A673 (cell line): ENCODE results near the gene AFAP1L1.

ENCODE experiments used
- EZH2 ChIP-seq: fragments of 200-600 bp; sonication (generic); IDR thresholded peaks from 2 replicates; pipeline ENCODE4 v1.6.1; 2017; ENCODE audit warnings: borderline replicate concordance, low read depth, mild to moderate bottlenecking, mixed read lengths, antibody characterized with exemption, low read length; ENCODE audit not compliant: poor library complexity, severe bottlenecking
- TF ChIP-seq, protein P1 (sequence below): fragments of 300-800, 200-600 bp; sonication (generic); conservative IDR thresholded peaks from 2 replicates; pipeline ENCODE4 v1.5.1; 2017; ENCODE audit warnings: low read depth, mild to moderate bottlenecking, antibody characterized with exemption, low read length, moderate library complexity, mixed read lengths

DNA sequence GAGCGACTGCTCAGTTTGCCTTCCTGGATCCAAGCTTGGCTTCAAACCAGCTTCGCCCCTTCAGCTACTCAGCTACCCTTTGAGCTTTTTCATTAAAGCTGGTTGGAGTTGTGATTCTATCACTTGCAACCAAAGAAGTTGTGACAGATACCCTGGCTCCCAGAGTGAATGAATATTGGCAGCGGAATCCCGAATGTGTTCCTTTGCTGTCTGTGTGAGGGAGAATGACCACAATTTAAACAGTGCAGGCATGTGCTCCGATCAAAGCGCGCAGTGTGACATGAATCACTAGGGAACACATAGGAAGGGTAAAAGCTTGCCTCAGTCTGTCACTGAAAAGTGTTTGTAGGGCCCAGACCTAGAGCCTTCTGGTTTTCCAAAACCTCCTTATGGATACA lies 6.6 kb upstream of the AFAP1L1 start:
- TF ChIP-seq, protein P1, sequence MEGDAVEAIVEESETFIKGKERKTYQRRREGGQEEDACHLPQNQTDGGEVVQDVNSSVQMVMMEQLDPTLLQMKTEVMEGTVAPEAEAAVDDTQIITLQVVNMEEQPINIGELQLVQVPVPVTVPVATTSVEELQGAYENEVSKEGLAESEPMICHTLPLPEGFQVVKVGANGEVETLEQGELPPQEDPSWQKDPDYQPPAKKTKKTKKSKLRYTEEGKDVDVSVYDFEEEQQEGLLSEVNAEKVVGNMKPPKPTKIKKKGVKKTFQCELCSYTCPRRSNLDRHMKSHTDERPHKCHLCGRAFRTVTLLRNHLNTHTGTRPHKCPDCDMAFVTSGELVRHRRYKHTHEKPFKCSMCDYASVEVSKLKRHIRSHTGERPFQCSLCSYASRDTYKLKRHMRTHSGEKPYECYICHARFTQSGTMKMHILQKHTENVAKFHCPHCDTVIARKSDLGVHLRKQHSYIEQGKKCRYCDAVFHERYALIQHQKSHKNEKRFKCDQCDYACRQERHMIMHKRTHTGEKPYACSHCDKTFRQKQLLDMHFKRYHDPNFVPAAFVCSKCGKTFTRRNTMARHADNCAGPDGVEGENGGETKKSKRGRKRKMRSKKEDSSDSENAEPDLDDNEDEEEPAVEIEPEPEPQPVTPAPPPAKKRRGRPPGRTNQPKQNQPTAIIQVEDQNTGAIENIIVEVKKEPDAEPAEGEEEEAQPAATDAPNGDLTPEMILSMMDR = no peak
- no peak for TF ChIP-seq EZH2
